Activated T-cell treated with anti-CD3 and anti-CD28 coated beads, Interleukin-2, amount 50 U/mL, for 24 hours (primary cell): ENCODE data around the gene WDR59.
"Not testable (repeated sequence)": the region's sequence is repeated elsewhere in the genome, so short reads cannot be mapped to it uniquely, and the experiment has no call there.

Experiments used
- DNase-seq: peaks from one replicate; pipeline ENCODE4 v3.0.0-alpha.2; 2020
- H3K27ac Mint-ChIP-seq: 2 replicates; pipeline ENCODE4 v1.8.0; 2020; ENCODE audit warnings: mild to moderate bottlenecking, mixed read lengths
- H3K27me3 Mint-ChIP-seq: 2 replicates; pipeline ENCODE4 v1.8.0; 2020; ENCODE audit warnings: mixed read lengths
- H3K36me3 Mint-ChIP-seq: 2 replicates; pipeline ENCODE4 v1.8.0; 2020; ENCODE audit warnings: low read depth, mixed read lengths
- H3K4me1 Mint-ChIP-seq: 2 replicates; pipeline ENCODE4 v1.8.0; 2020; ENCODE audit warnings: low read depth, mixed read lengths
- H3K4me3 Mint-ChIP-seq: 2 replicates; pipeline ENCODE4 v1.8.0; 2020; ENCODE audit warnings: mild to moderate bottlenecking, moderate library complexity, mixed read lengths
- H3K9me3 Mint-ChIP-seq: 2 replicates; pipeline ENCODE4 v1.8.0; 2020; ENCODE audit warnings: mixed read lengths

Gene WDR59

GRCh38 chr16:74922150-74923138 is 62.5 kb downstream of the WDR59 start:
- Mint-ChIP-seq H3K4me3 (no peak overlapping the region), H3K4me1 (no peaks in the 10 kb centered on the region), H3K27ac (no peak overlapping the region), H3K27me3 (no peaks in the 10 kb centered on the region), H3K9me3 (no peaks in the 10 kb centered on the region), H3K36me3 (peaks cover 87% of the 10 kb centered on the region)
- DNase-seq: no peak

GRCh38 chr16:74921051-74921450 is 63.9 kb downstream of the WDR59 start:
- Mint-ChIP-seq H3K36me3 (peaks cover 91% of the 10 kb centered on the region), H3K9me3 (no peaks in the 10 kb centered on the region), H3K27ac (no peak overlapping the region), H3K4me1 (no peaks in the 10 kb centered on the region), H3K27me3 (no peaks in the 10 kb centered on the region), H3K4me3 (no peak overlapping the region)
- no peak for DNase-seq

- Mint-ChIP-seq H3K36me3 (peaks cover 90% of the 10 kb centered on the region), H3K9me3 (peaks cover 22% of the 10 kb centered on the region), H3K4me1 (no peaks in the 10 kb centered on the region), H3K27ac (no peak overlapping the region), H3K4me3 (no peak overlapping the region), H3K27me3 (no peaks in the 10 kb centered on the region)
- no peak for DNase-seq
Observed at GRCh38 chr16:74909665-74910064, 75.3 kb downstream of the WDR59 start.

- H3K4me3 Mint-ChIP-seq, H3K27me3 Mint-ChIP-seq, H3K27ac Mint-ChIP-seq, DNase-seq, H3K4me1 Mint-ChIP-seq: not testable (repeated sequence)
- Mint-ChIP-seq H3K9me3 (peaks cover 18% of the 10 kb centered on the region), H3K36me3 (peaks cover 89% of the 10 kb centered on the region)
Observed at GRCh38 chr16:74908759-74909158, 76.2 kb downstream of the WDR59 start.

GRCh38 chr16:74903901-74904678 is 80.8 kb downstream of the WDR59 start:
- no peaks in the 10 kb centered on the region for H3K4me1 Mint-ChIP-seq
- H3K4me3 Mint-ChIP-seq: no peak overlapping the region
- no peak overlapping the region for H3K27ac Mint-ChIP-seq
- H3K36me3 Mint-ChIP-seq: peaks cover 86% of the 10 kb centered on the region
- no peaks in the 10 kb centered on the region for H3K27me3 Mint-ChIP-seq
- no peaks in the 10 kb centered on the region for H3K9me3 Mint-ChIP-seq
- DNase-seq: no peak

- no peak for DNase-seq
- Mint-ChIP-seq H3K27me3 (no peaks in the 10 kb centered on the region), H3K9me3 (no peaks in the 10 kb centered on the region), H3K36me3 (peaks cover 84% of the 10 kb centered on the region), H3K27ac (no peak overlapping the region), H3K4me3 (no peak overlapping the region), H3K4me1 (no peaks in the 10 kb centered on the region)
Observed at GRCh38 chr16:74903120-74903519, 81.8 kb downstream of the WDR59 start.

GRCh38 chr16:74902161-74902560 is 82.8 kb downstream of the WDR59 start:
- H3K4me1 Mint-ChIP-seq: no peaks in the 10 kb centered on the region
- H3K4me3 Mint-ChIP-seq: no peak overlapping the region
- H3K27ac Mint-ChIP-seq: no peak overlapping the region
- H3K36me3 Mint-ChIP-seq: peaks cover 84% of the 10 kb centered on the region
- DNase-seq: no peak
- no peaks in the 10 kb centered on the region for H3K27me3 Mint-ChIP-seq
- no peaks in the 10 kb centered on the region for H3K9me3 Mint-ChIP-seq

GRCh38 chr16:74901606-74902005 is 83.3 kb downstream of the WDR59 start:
- Mint-ChIP-seq H3K4me1 (no peaks in the 10 kb centered on the region), H3K9me3 (no peaks in the 10 kb centered on the region), H3K27ac (no peak overlapping the region), H3K4me3 (no peak overlapping the region), H3K36me3 (peaks cover 83% of the 10 kb centered on the region), H3K27me3 (no peaks in the 10 kb centered on the region)
- no peak for DNase-seq

GRCh38 chr16:74899816-74900215 is 85.1 kb downstream of the WDR59 start:
- DNase-seq: no peak
- no peaks in the 10 kb centered on the region for H3K9me3 Mint-ChIP-seq
- no peak overlapping the region for H3K4me3 Mint-ChIP-seq
- no peaks in the 10 kb centered on the region for H3K4me1 Mint-ChIP-seq
- no peaks in the 10 kb centered on the region for H3K27me3 Mint-ChIP-seq
- peaks cover 91% of the 10 kb centered on the region for H3K36me3 Mint-ChIP-seq
- no peak overlapping the region for H3K27ac Mint-ChIP-seq

GRCh38 chr16:74898659-74899058 is 86.3 kb downstream of the WDR59 start:
- no peaks in the 10 kb centered on the region for H3K9me3 Mint-ChIP-seq
- no peak overlapping the region for H3K27ac Mint-ChIP-seq
- H3K4me3 Mint-ChIP-seq: no peak overlapping the region
- H3K4me1 Mint-ChIP-seq: no peaks in the 10 kb centered on the region
- H3K36me3 Mint-ChIP-seq: peaks cover 92% of the 10 kb centered on the region
- no peak for DNase-seq
- no peaks in the 10 kb centered on the region for H3K27me3 Mint-ChIP-seq

GRCh38 chr16:74896389-74897370 is 88.2 kb downstream of the WDR59 start:
- no peak overlapping the region for H3K27ac Mint-ChIP-seq
- H3K4me1 Mint-ChIP-seq: no peaks in the 10 kb centered on the region
- no peaks in the 10 kb centered on the region for H3K9me3 Mint-ChIP-seq
- no peak for DNase-seq
- H3K36me3 Mint-ChIP-seq: peaks cover 95% of the 10 kb centered on the region
- no peak overlapping the region for H3K4me3 Mint-ChIP-seq
- H3K27me3 Mint-ChIP-seq: no peaks in the 10 kb centered on the region

GRCh38 chr16:74893541-74893940 is 91.4 kb downstream of the WDR59 start:
- no peaks in the 10 kb centered on the region for H3K9me3 Mint-ChIP-seq
- H3K4me3 Mint-ChIP-seq: no peak overlapping the region
- DNase-seq: no peak
- peaks cover 94% of the 10 kb centered on the region for H3K36me3 Mint-ChIP-seq
- H3K27ac Mint-ChIP-seq: no peak overlapping the region
- no peaks in the 10 kb centered on the region for H3K4me1 Mint-ChIP-seq
- H3K27me3 Mint-ChIP-seq: no peaks in the 10 kb centered on the region

- Mint-ChIP-seq H3K9me3 (no peaks in the 10 kb centered on the region), H3K4me3 (no peak overlapping the region), H3K36me3 (peaks cover 96% of the 10 kb centered on the region), H3K4me1 (no peaks in the 10 kb centered on the region), H3K27ac (no peak overlapping the region), H3K27me3 (no peaks in the 10 kb centered on the region)
- DNase-seq: no peak
Observed at GRCh38 chr16:74892574-74893461, 92.1 kb downstream of the WDR59 start.
